Muscle layer of duodenum (tissue), 2 donors: ENCODE data around the gene EDN3.
A peak's percentile ranks its signal among the peaks of the same experiment; 100 is the strongest.

Experiments used
- H3K27ac ChIP-seq: one replicate; pipeline ENCODE4 v1.7.0; 2013; ENCODE audit warnings: mild to moderate bottlenecking, low read length
- H3K27me3 ChIP-seq: one replicate; pipeline ENCODE4 v1.7.0; 2013; ENCODE audit warnings: low read depth, mild to moderate bottlenecking, control low read depth, low read length
- H3K36me3 ChIP-seq, 2 donors: one replicate each; pipeline ENCODE4 v1.7.0; 2013; ENCODE audit warnings: low read length in 2 of 2, control low read depth in 1 of 2, mild to moderate bottlenecking in 1 of 2; ENCODE audit not compliant: insufficient read depth in 2 of 2, control insufficient read depth in 1 of 2
- H3K4me1 ChIP-seq, 2 donors: one replicate each; pipeline ENCODE4 v1.7.0; 2013; ENCODE audit warnings: low read length in 2 of 2, mild to moderate bottlenecking in 2 of 2, control low read depth in 1 of 2, moderate library complexity in 1 of 2; ENCODE audit not compliant: insufficient read depth in 2 of 2, control insufficient read depth in 1 of 2
- H3K4me3 ChIP-seq, 2 donors: one replicate each; pipeline ENCODE4 v1.7.0; 2013; ENCODE audit warnings: low read length in 2 of 2, low read depth in 1 of 2, mild to moderate bottlenecking in 1 of 2
- H3K9me3 ChIP-seq, 2 donors: one replicate each; pipeline ENCODE4 v1.7.0; 2013; ENCODE audit warnings: low read length in 2 of 2, control low read depth in 1 of 2, mild to moderate bottlenecking in 1 of 2; ENCODE audit not compliant: control insufficient read depth in 1 of 2
- donor health status: healthy.

Gene EDN3

GRCh38 chr20:59276938-59277337 is 23.5 kb upstream of the EDN3 start:
- H3K27me3 ChIP-seq: no peaks in the 10 kb centered on the region
- H3K4me1 ChIP-seq: no peaks in the 10 kb centered on the region
- H3K4me3 ChIP-seq: no peak overlapping the region
- no peaks in the 10 kb centered on the region for H3K36me3 ChIP-seq
- H3K9me3 ChIP-seq: no peaks in the 10 kb centered on the region
- no peak overlapping the region for H3K27ac ChIP-seq

- H3K27ac ChIP-seq: no peak overlapping the region
- H3K27me3 ChIP-seq: no peaks in the 10 kb centered on the region
- H3K36me3 ChIP-seq: no peaks in the 10 kb centered on the region
- H3K9me3 ChIP-seq: no peaks in the 10 kb centered on the region
- no peak overlapping the region for H3K4me3 ChIP-seq
- H3K4me1 ChIP-seq: no peaks in the 10 kb centered on the region
Measured at GRCh38 chr20:59284470-59284869, 15.9 kb upstream of the EDN3 start.

- Histone ChIP-seq H3K4me3 (no peak overlapping the region), H3K36me3 (no peaks in the 10 kb centered on the region), H3K9me3 (no peaks in the 10 kb centered on the region), H3K27me3 (no peaks in the 10 kb centered on the region), H3K4me1 (no peaks in the 10 kb centered on the region), H3K27ac (no peak overlapping the region)
Measured at GRCh38 chr20:59289994-59290393, 10.4 kb upstream of the EDN3 start.

GRCh38 chr20:59291740-59292383 is 8.5 kb upstream of the EDN3 start:
- Histone ChIP-seq H3K9me3 (no peaks in the 10 kb centered on the region), H3K27me3 (no peaks in the 10 kb centered on the region), H3K36me3 (no peaks in the 10 kb centered on the region), H3K27ac (no peak overlapping the region), H3K4me3 (no peak overlapping the region), H3K4me1 (no peaks in the 10 kb centered on the region)

- no peak overlapping the region for H3K27ac ChIP-seq
- no peaks in the 10 kb centered on the region for H3K36me3 ChIP-seq
- H3K9me3 ChIP-seq: peaks cover 0 to 5% of the 10 kb centered on the region in 2 donors
- H3K4me1 ChIP-seq: peaks cover 2 to 5% of the 10 kb centered on the region in 2 donors
- H3K4me3 ChIP-seq: no peak overlapping the region
- H3K27me3 ChIP-seq: peaks cover 16% of the 10 kb centered on the region
Measured at GRCh38 chr20:59295531-59295930, 4.9 kb upstream of the EDN3 start.

- H3K27me3 ChIP-seq: peaks cover 30% of the 10 kb centered on the region
- no peak overlapping the region for H3K4me3 ChIP-seq
- peaks cover 5 to 9% of the 10 kb centered on the region in 2 donors for H3K4me1 ChIP-seq
- H3K27ac ChIP-seq: no peak overlapping the region
- no peaks in the 10 kb centered on the region for H3K36me3 ChIP-seq
- peaks cover 0 to 5% of the 10 kb centered on the region in 2 donors for H3K9me3 ChIP-seq
Measured at GRCh38 chr20:59297686-59298085, 2.7 kb upstream of the EDN3 start.

GRCh38 chr20:59299945-59300332 is 472 bp upstream of the EDN3 start:
- Histone ChIP-seq H3K9me3 (peaks cover 0 to 5% of the 10 kb centered on the region in 2 donors), H3K4me3 (no peak overlapping the region), H3K4me1 (peaks cover 5 to 9% of the 10 kb centered on the region in 2 donors), H3K27ac (no peak overlapping the region), H3K36me3 (no peaks in the 10 kb centered on the region), H3K27me3 (peaks cover 30% of the 10 kb centered on the region)

- Histone ChIP-seq H3K4me3 (no peak overlapping the region), H3K27ac (no peak overlapping the region), H3K36me3 (no peaks in the 10 kb centered on the region), H3K27me3 (peaks cover 30% of the 10 kb centered on the region), H3K4me1 (peaks cover 5 to 9% of the 10 kb centered on the region in 2 donors), H3K9me3 (peaks cover 0 to 5% of the 10 kb centered on the region in 2 donors)
Measured at GRCh38 chr20:59301343-59302007, 1.1 kb downstream of the EDN3 start.

GRCh38 chr20:59305908-59306655 is 5.7 kb downstream of the EDN3 start:
- H3K36me3 ChIP-seq: no peaks in the 10 kb centered on the region

GRCh38 chr20:59307270-59307669 is 6.9 kb downstream of the EDN3 start:
- H3K9me3 ChIP-seq: no peaks in the 10 kb centered on the region
- H3K36me3 ChIP-seq: no peaks in the 10 kb centered on the region
- H3K4me1 ChIP-seq: no peaks in the 10 kb centered on the region
- H3K27me3 ChIP-seq: no peaks in the 10 kb centered on the region
- H3K4me3 ChIP-seq: no peak overlapping the region
- H3K27ac ChIP-seq: no peak overlapping the region

More at GRCh38 chr20:59305908-59306655, 5.7 kb downstream of the EDN3 start:
- H3K9me3 ChIP-seq: no peaks in the 10 kb centered on the region
- peaks cover 10% of the 10 kb centered on the region for H3K27me3 ChIP-seq
- H3K4me3 ChIP-seq: no peak overlapping the region
- peaks cover 0 to under 1% of the 10 kb centered on the region in 2 donors for H3K4me1 ChIP-seq
- H3K27ac ChIP-seq: no peak overlapping the region

GRCh38 chr20:59308493-59309201 is 8.2 kb downstream of the EDN3 start:
- Histone ChIP-seq H3K27ac (peak overlapping the region; percentile 16), H3K9me3 (no peaks in the 10 kb centered on the region), H3K36me3 (no peaks in the 10 kb centered on the region), H3K4me3 (no peak overlapping the region), H3K4me1 (no peaks in the 10 kb centered on the region), H3K27me3 (no peaks in the 10 kb centered on the region)
